ENCODE measurements around the gene L3MBTL3. TPM values are rescaled to one million over a fixed set of nuclear protein-coding genes. Genes with fewer than 3 reads are reported as not detected.

Gene L3MBTL3
- total and polyA plus RNA-seq, 10 of the 15 experiments (the other 5 are each of a cell fraction or from before 2014, with no cell fraction given): 0.71 to 9.4 (median 6.2) TPM

GRCh38 chr6:130115036-130115435 is 96.7 kb downstream of the L3MBTL3 start:
- in situ Hi-C loops (cut with MboI) (no loop called here), intact Hi-C loops (cut with micrococcal nuclease; ENCODE audit: unreplicated experiment) (no loop called here)
- BruUV-seq (replicated peaks): no TSS peak
- SMC1A ChIA-PET (ENCODE audit: uncharacterized antibody, unreplicated experiment): interaction anchor here (0.7 to 5.0 kb wide), 14 partner anchors 8 to 583 kb away, joined by 3 to 27 read pairs (median 4); no protein-coding TSS in a partner anchor
- Histone ChIP-seq H3K9me3 (replicated peaks; ENCODE audit: control insufficient read depth, insufficient read depth, low read length) (no peaks in the 10 kb centered on the region; the same call in 2 of the 3 replicates), H3K79me2 (ENCODE audit: control insufficient read depth, insufficient read depth, low read length) (no peaks in the 10 kb centered on the region), H3K4me2 (ENCODE audit: control insufficient read depth, insufficient read depth) (peak overlapping the region; percentile 70), H3K4me3 (0 out of 2 replicates have a peak overlapping the region, but pooled peaks have one; percentile 15), H3K27me3 (replicated peaks in 1 of 2; ENCODE audit: control insufficient read depth in 2 of 2, insufficient read depth in 2 of 2, low read length in 1 of 2) (no peaks in the 10 kb centered on the region), H4K20me1 (ENCODE audit: control insufficient read depth, insufficient read depth) (no peaks in the 10 kb centered on the region), H2AFZ (ENCODE audit: control insufficient read depth, low read depth, low read length) (peak overlapping the region; percentile 70), H3K36me3 (ENCODE audit: control insufficient read depth in 2 of 2, insufficient read depth in 2 of 2, low read length in 1 of 2) (no peaks in the 10 kb centered on the region; a peak in 1 of 4 replicates), H3K9ac (ENCODE audit: control insufficient read depth, insufficient read depth, low read length) (peak overlapping the region; percentile 10), H3K4me1 (ENCODE audit: control insufficient read depth, insufficient read depth, low read length) (peaks cover 16% of the 10 kb centered on the region), H3K27ac (ENCODE audit: control insufficient read depth, insufficient read depth) (peak overlapping the region; percentile 22)
- under 1% methylated on average over 6 of the region's 6 CpGs for WGBS (ENCODE audit: insufficient coverage, insufficient replicate concordance, low lambda C conversion rate, missing lambda C conversion rate)
- POLR2A ChIA-PET: interaction anchor here (0.7 to 1.1 kb wide), 2 partner anchors 9 to 43 kb away, joined by 3 read pairs; no protein-coding TSS in a partner anchor
- RAD21 ChIA-PET (ENCODE audit: unreplicated experiment): interaction anchor here (0.5 to 1.7 kb wide), 13 partner anchors 8 to 167 kb away, joined by 3 to 5 read pairs (median 3); no protein-coding TSS in a partner anchor
- ATAC-seq (peak; percentile 97), DNase-seq (ENCODE audit: low read depth, low spot score) (peak; percentile 54), FAIRE-seq (peak; percentile 61)
- CTCF ChIA-PET: interaction anchor here (0.5 to 1.3 kb wide), 10 partner anchors 8 to 976 kb away, joined by 3 to 5 read pairs (median 4); no protein-coding TSS in a partner anchor
- TF ChIP-seq SMC3 (IDR thresholded peaks at IDR 0.05; ENCODE audit: borderline replicate concordance, low read length) (no peak), NFIC (IDR thresholded peaks at IDR 0.05; ENCODE audit: low read depth, low read length) (peak; percentile 40; the same call in 1 of the 2 replicates), KLF5 (IDR thresholded peaks at IDR 0.05; ENCODE audit: partially characterized antibody) (no peak), MEF2B (IDR thresholded peaks at IDR 0.05; ENCODE audit: partially characterized antibody, poor library complexity, severe bottlenecking) (peak; percentile 88), ZNF384 (IDR thresholded peaks at IDR 0.05; ENCODE audit: borderline replicate concordance, low read depth, low read length) (0 out of 2 replicates have a peak, but pooled peaks have one; percentile 30), SPI1 (IDR thresholded peaks at IDR 0.05; ENCODE audit: borderline replicate concordance, insufficient read depth, low read depth, low read length) (peak; percentile 83), TBL1XR1 (IDR thresholded peaks at IDR 0.05; ENCODE audit: low read depth, low read length) (0 out of 2 replicates have a peak, but pooled peaks have one; percentile 32), ZNF687 (IDR thresholded peaks at IDR 0.05) (peak; percentile 88), HDAC2 (IDR thresholded peaks at IDR 0.05) (no peak), SKIL (IDR thresholded peaks at IDR 0.05; ENCODE audit: low read depth, poor library complexity, severe bottlenecking) (peak; percentile 53), RUNX3 (IDR thresholded peaks at IDR 0.05; ENCODE audit: low read length) (peak; percentile 42; the same call in 1 of the 2 replicates), POLR2AphosphoS5 (IDR thresholded peaks at IDR 0.05; ENCODE audit: low read length) (no peak), HCFC1 (IDR thresholded peaks at IDR 0.05; ENCODE audit: low read length) (no peak), IKZF1 (conservative IDR thresholded peaks at IDR 0.05) (peak; percentile 46; the same call in 1 of the 2 replicates), ELK1 (IDR thresholded peaks at IDR 0.05; ENCODE audit: low read depth, low read length) (no peak), ASH2L (IDR thresholded peaks at IDR 0.05; ENCODE audit: borderline replicate concordance, low read depth) (0 out of 2 replicates have a peak, but pooled peaks have one; percentile 32), NR2C1 (IDR thresholded peaks at IDR 0.05) (peak; percentile 59; the same call in 1 of the 2 replicates), NBN (IDR thresholded peaks at IDR 0.05) (peak; percentile 67)
